Activated CD4-positive, CD25-positive, alpha-beta regulatory T cell treated with anti-CD3 and anti-CD28 coated beads, Interleukin-2, amount 50 U/mL, for 72 hours (primary cell): Measurements from ENCODE around the gene EIF5A.

Source experiments
- DNase-seq: peaks from one replicate; pipeline ENCODE4 v3.0.0; 2021

Gene EIF5A

DNA sequence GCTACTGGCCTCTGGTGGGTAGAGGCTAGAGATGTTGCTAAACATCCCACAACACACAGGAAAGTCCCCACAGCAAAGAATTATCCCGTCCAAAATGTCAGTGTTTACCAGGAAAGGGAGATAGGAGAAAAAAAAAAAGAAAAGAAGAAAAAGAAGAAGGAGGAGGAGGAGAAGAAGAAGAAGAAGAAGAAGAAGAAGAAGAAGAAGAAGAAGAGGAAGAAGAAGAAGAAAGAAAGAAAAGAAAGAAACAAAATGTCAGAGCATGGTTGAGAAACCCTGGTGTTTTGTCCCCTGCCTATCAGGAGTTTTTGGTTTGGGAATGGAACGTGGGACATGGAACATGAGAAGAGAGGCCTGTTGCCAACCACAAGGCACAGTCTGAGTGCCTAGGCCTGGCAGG, 50.0 kb downstream of the EIF5A start:
- DNase-seq, result no peak

DNA sequence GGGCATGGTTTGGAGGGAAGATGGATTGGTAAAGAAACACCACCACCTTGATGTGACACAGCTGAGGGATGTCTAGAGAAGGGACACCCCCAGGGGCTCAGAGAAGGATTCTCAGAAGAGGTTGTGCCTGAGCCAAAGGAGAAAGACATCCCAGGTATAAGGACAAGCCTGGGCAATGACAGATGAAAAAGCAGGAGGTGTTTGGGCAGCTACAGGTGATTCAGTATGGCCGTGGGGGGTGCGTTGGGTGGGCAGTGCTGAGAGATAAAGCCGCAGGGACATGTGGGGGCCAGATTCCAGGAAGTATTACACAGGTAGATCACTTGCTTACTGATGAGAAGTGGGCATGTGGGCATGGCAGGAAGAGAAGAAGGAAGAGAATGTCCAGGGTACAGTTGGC, 54.5 kb downstream of the EIF5A start:
- no peak for DNase-seq
